ENCODE measurements around the gene COL5A1.

DNA sequence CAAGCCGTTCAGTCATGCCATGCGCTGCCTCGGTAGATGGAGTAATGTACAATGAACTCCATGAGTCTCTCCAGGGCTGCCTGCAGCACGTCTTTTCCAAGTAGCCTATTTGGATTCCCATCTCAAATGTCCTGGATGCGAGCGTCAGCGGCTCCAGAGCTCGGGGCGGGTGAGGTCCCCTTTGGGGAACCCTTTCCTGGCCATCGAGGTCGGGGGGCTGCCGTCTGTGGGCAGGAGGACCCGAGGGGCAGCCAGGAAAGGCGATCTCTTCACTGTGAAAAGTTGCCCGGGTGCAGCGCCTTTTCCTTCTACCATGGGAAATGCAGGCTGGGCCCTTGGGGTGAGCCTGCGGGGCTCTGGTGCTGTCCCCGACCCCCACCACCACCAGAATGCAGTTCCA, 202.1 kb downstream of the COL5A1 start:
- TF ChIP-seq, protein P1, sequence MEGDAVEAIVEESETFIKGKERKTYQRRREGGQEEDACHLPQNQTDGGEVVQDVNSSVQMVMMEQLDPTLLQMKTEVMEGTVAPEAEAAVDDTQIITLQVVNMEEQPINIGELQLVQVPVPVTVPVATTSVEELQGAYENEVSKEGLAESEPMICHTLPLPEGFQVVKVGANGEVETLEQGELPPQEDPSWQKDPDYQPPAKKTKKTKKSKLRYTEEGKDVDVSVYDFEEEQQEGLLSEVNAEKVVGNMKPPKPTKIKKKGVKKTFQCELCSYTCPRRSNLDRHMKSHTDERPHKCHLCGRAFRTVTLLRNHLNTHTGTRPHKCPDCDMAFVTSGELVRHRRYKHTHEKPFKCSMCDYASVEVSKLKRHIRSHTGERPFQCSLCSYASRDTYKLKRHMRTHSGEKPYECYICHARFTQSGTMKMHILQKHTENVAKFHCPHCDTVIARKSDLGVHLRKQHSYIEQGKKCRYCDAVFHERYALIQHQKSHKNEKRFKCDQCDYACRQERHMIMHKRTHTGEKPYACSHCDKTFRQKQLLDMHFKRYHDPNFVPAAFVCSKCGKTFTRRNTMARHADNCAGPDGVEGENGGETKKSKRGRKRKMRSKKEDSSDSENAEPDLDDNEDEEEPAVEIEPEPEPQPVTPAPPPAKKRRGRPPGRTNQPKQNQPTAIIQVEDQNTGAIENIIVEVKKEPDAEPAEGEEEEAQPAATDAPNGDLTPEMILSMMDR (IDR thresholded peaks at IDR 0.05; ENCODE audit: low read length): no peak
- TF ChIP-seq EZH2 (IDR thresholded peaks at IDR 0.05; ENCODE audit: borderline replicate concordance, low read length): no peak

Data from OCI-LY1 (cell line).